HepG2 (cell line): ENCODE results near the gene PRSS33. TPM values are rescaled to one million over a fixed set of nuclear protein-coding genes. Genes with fewer than 3 reads are reported as not detected.

Source experiments
- ATF7 ChIP-seq, 2 experiments: fragments of 450-650 bp in 1 of 2; sonication (generic) in 1 of 2; formaldehyde crosslinking in 1 of 2; IDR thresholded peaks; 2 replicates each; pipeline versions ENCODE4 v1.4.0 to v1.6.1; 2016 to 2020; ENCODE audit warnings: antibody characterized with exemption in 1 of 2, mild to moderate bottlenecking in 1 of 2, missing genetic modification reagents in 1 of 2
- ATM ChIP-seq: fragments of 450-650 bp; IDR thresholded peaks from 2 replicates; pipeline ENCODE4 v1.7.1; 2017; ENCODE audit warnings: mild to moderate bottlenecking, borderline replicate concordance
- BORCS8-MEF2B ChIP-seq: sonication (generic); formaldehyde crosslinking; IDR thresholded peaks from 2 replicates; pipeline ENCODE4 v1.8.0; 2022; ENCODE audit warnings: mild to moderate bottlenecking, missing genetic modification reagents
- CHD4 ChIP-seq: fragments of 200-600 bp; sonication (generic); IDR thresholded peaks from 2 replicates; pipeline ENCODE4 v1.7.0; 2017; ENCODE audit warnings: mild to moderate bottlenecking, low read length, borderline replicate concordance
- HMGXB4 ChIP-seq, 2 experiments: sonication (generic) in 1 of 2; formaldehyde crosslinking in 1 of 2; IDR thresholded peaks; 2 replicates each; pipeline versions ENCODE4 v1.4.0 to v1.6.1; 2018 to 2020; ENCODE audit warnings: missing genetic modification reagents in 2 of 2, borderline replicate concordance in 1 of 2, low read depth in 1 of 2, mild to moderate bottlenecking in 1 of 2, missing biosample characterization in 1 of 2
- KDM3A ChIP-seq: IDR thresholded peaks from 2 replicates; pipeline ENCODE4 v1.6.1; 2018; ENCODE audit warnings: low read depth, missing compliant biosample characterization
- MATR3 ChIP-seq: sonication (generic); formaldehyde crosslinking; IDR thresholded peaks from 2 replicates; pipeline ENCODE4 v1.4.0; 2020; ENCODE audit warnings: missing genetic modification reagents
- NCOA1 ChIP-seq: sonication (generic); formaldehyde crosslinking; IDR thresholded peaks from 2 replicates; pipeline ENCODE4 v1.9.0; 2021; ENCODE audit warnings: missing genetic modification reagents
- NFRKB ChIP-seq: fragments of 450-650 bp; IDR thresholded peaks from 2 replicates; pipeline ENCODE4 v1.6.1; 2017
- NR3C1 ChIP-seq: sonication (generic); formaldehyde crosslinking; IDR thresholded peaks from 2 replicates; pipeline ENCODE4 v1.4.0; 2020; ENCODE audit warnings: missing genetic modification reagents
- PLRG1 ChIP-seq: fragments of 450-650 bp; conservative IDR thresholded peaks from 2 replicates; pipeline ENCODE4 v1.6.1; 2016
- RAD21 ChIP-seq: fragments of 450-650 bp; formaldehyde crosslinking; IDR thresholded peaks from 2 replicates; pipeline ENCODE4 v1.5.0; 2020; ENCODE audit warnings: mild to moderate bottlenecking
- SMARCE1 ChIP-seq: fragments of 450-650 bp; IDR thresholded peaks from 2 replicates; pipeline ENCODE4 v1.6.1; 2017; ENCODE audit warnings: borderline replicate concordance
- TAF1 ChIP-seq: sonication (generic); formaldehyde crosslinking; IDR thresholded peaks from 2 replicates; pipeline ENCODE4 v1.4.0; 2020; ENCODE audit warnings: missing genetic modification reagents
- ZBTB10 ChIP-seq: sonication (generic); formaldehyde crosslinking; IDR thresholded peaks from 2 replicates; pipeline ENCODE4 v1.4.0; 2020; ENCODE audit warnings: missing genetic modification reagents, borderline replicate concordance
- ZBTB34 ChIP-seq: sonication (generic); formaldehyde crosslinking; IDR thresholded peaks from 2 replicates; pipeline ENCODE4 v1.8.0; 2022; ENCODE audit warnings: mild to moderate bottlenecking, missing genetic modification reagents
- ZNF124 ChIP-seq: sonication (generic); formaldehyde crosslinking; IDR thresholded peaks from 2 replicates; pipeline ENCODE4 v1.4.0; 2020; ENCODE audit warnings: missing genetic modification reagents
- ZNF264 ChIP-seq: sonication (generic); formaldehyde crosslinking; IDR thresholded peaks from 2 replicates; pipeline ENCODE4 v1.4.0; 2020; ENCODE audit warnings: missing genetic modification reagents
- ZNF446 ChIP-seq: sonication (generic); formaldehyde crosslinking; IDR thresholded peaks from 2 replicates; pipeline ENCODE4 v1.5.0; 2020; ENCODE audit warnings: mild to moderate bottlenecking, missing genetic modification reagents
- ZNF776 ChIP-seq: sonication (generic); formaldehyde crosslinking; IDR thresholded peaks from 2 replicates; pipeline ENCODE4 v1.4.0; 2020; ENCODE audit warnings: mild to moderate bottlenecking, missing genetic modification reagents
- ZNF777 ChIP-seq: sonication (generic); formaldehyde crosslinking; IDR thresholded peaks from 2 replicates; pipeline ENCODE4 v1.4.0; 2020; ENCODE audit warnings: missing genetic modification reagents
- ZNF841 ChIP-seq: sonication (generic); formaldehyde crosslinking; IDR thresholded peaks from 2 replicates; pipeline ENCODE4 v1.8.1; 2023; ENCODE audit warnings: missing genetic modification reagents, borderline replicate concordance
- polyA plus RNA-seq, 8 experiments: library from polyadenylated mRNA; depleted of rRNA in 3 of 8; stranded (reverse) in 7 of 8; unstranded in 1 of 8; fragments of >200 nt; fragmentation: Illumina TruSeq in 4 of 8; extraction: Trizol in 4 of 8; gene quantifications; 2 replicates each; pipeline versions ENCODE4 v1.2.1 to v1.2.3, GENCODE V29; 2011 to 2016; ENCODE audit warnings: low read depth in 4 of 8, missing spikeins in 1 of 8, mixed read lengths in 1 of 8; ENCODE audit not compliant: insufficient read depth in 1 of 8
- total RNA-seq, 5 experiments: library from RNA; depleted of rRNA; stranded (reverse); fragments of >200 nt; fragmentation: Illumina TruSeq; extraction: Trizol; gene quantifications; 2 replicates each; pipeline ENCODE4 v1.2.3, GENCODE V29; 2016; ENCODE audit warnings: low read depth in 1 of 5
- TF ChIP-seq, protein P1 (sequence below): fragments of 450-650 bp; IDR thresholded peaks from 2 replicates; pipeline ENCODE4 v1.6.1; 2017
- TF ChIP-seq, protein P2 (sequence below): sonication (generic); formaldehyde crosslinking; IDR thresholded peaks from 2 replicates; pipeline ENCODE4 v1.5.0; 2020; ENCODE audit warnings: missing genetic modification reagents

The PRSS33 gene
- total and polyA plus RNA-seq, 2 of the 13 experiments (the other 11 are each of a cell fraction or from before 2014, with no cell fraction given), result not detected

GRCh38 chr16:2776500-2777139, 10.7 kb downstream of the PRSS33 start (continued):
- TF ChIP-seq ZNF446 (CRISPR knock-in tag), result no peak
- 0 out of 2 replicates have a peak, but pooled peaks have one; percentile 68 for TF ChIP-seq ZNF777 (CRISPR knock-in tag)
- no peak for TF ChIP-seq ZBTB34 (CRISPR knock-in tag)
- TF ChIP-seq, protein P1, sequence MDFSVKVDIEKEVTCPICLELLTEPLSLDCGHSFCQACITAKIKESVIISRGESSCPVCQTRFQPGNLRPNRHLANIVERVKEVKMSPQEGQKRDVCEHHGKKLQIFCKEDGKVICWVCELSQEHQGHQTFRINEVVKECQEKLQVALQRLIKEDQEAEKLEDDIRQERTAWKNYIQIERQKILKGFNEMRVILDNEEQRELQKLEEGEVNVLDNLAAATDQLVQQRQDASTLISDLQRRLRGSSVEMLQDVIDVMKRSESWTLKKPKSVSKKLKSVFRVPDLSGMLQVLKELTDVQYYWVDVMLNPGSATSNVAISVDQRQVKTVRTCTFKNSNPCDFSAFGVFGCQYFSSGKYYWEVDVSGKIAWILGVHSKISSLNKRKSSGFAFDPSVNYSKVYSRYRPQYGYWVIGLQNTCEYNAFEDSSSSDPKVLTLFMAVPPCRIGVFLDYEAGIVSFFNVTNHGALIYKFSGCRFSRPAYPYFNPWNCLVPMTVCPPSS, result no peak
- TF ChIP-seq ZNF776, result no peak
- no peak for TF ChIP-seq TAF1
- TF ChIP-seq, protein P2, sequence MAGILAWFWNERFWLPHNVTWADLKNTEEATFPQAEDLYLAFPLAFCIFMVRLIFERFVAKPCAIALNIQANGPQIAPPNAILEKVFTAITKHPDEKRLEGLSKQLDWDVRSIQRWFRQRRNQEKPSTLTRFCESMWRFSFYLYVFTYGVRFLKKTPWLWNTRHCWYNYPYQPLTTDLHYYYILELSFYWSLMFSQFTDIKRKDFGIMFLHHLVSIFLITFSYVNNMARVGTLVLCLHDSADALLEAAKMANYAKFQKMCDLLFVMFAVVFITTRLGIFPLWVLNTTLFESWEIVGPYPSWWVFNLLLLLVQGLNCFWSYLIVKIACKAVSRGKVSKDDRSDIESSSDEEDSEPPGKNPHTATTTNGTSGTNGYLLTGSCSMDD, result no peak
- no peak for TF ChIP-seq SMARCE1
- no peak for TF ChIP-seq KDM3A (CRISPR knock-in tag)
- TF ChIP-seq ATM, result no peak
- TF ChIP-seq ZNF124 (CRISPR knock-in tag), result no peak
- no peak for TF ChIP-seq PLRG1
- no peak for TF ChIP-seq NR3C1 (CRISPR knock-in tag)
- TF ChIP-seq MATR3, result no peak
- TF ChIP-seq ZNF264 (CRISPR knock-in tag), result 0 out of 2 replicates have a peak, but pooled peaks have one; percentile 17
- TF ChIP-seq ZNF841, result no peak
- no peak for TF ChIP-seq ZBTB10 (CRISPR knock-in tag)
- TF ChIP-seq CHD4, result no peak
- no peak for TF ChIP-seq NFRKB
- TF ChIP-seq HMGXB4 (CRISPR knock-in tag; IDR thresholded peaks at IDR 0.05; ENCODE audit: borderline replicate concordance in 1 of 2, low read depth in 1 of 2), result peak in 1 of 2 experiments; percentile 14; a peak in 1 of 4 replicates
- no peak for TF ChIP-seq NCOA1 (CRISPR knock-in tag)
- TF ChIP-seq RAD21, result no peak; the same call in 1 of the 2 replicates
- no peak for TF ChIP-seq BORCS8-MEF2B
- TF ChIP-seq ATF7 (IDR thresholded peaks at IDR 0.05), result no peak
- no peak for TF ChIP-seq ATF7 (CRISPR knock-in tag; IDR thresholded peaks at IDR 0.05)
